Measurements from ENCODE around the gene PDE8A. TPM values are rescaled to one million over a fixed set of nuclear protein-coding genes. Genes with fewer than 3 reads are reported as not detected.

The PDE8A gene
- total RNA-seq, 1 donor from 2014 or later: 22.9 TPM

DNA sequence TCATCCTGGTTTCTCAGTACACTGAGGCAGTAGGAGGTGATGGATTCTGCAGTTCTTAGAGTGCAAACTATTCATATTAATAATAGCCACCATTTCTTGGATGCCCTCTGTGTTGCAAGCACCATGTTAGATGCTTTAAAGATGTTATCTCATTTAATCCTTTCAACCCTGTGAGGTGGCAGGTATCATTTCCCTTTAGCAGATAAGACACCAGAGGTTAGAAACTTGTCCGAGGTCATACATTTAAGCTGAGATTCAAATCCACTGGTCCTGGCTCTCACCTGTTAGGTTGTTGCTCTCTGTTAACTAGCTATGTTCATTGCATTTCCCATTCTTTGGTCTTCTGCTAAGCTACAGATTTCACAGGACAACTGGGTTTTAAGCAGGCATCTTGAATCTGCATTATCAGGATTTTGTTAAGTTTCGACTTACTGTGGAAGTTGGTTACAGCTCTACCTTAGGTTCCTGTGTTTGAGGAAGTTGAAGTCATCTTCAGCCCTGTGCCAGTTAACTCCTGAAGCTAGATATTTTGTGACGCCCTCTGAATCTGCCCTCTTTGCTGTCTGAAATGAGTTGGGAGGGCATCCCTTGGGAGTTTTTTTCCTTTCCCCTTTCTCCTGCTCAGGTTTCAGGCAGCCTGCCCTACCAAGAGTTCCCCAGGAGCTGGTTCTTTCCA, 6.4 kb downstream of the PDE8A start:
- Histone ChIP-seq H3K4me3 (no peak overlapping the region), H3K4me1 (peaks cover 3 to 22% of the 10 kb centered on the region in 2 donors), H3K27me3 (no peaks in the 10 kb centered on the region), H3K9me3 (no peaks in the 10 kb centered on the region), H3K36me3 (no peaks in the 10 kb centered on the region), H3K27ac (no peak overlapping the region)
- intact Hi-C loops (cut with DNase I): no loop called here
- TF ChIP-seq, protein P1, sequence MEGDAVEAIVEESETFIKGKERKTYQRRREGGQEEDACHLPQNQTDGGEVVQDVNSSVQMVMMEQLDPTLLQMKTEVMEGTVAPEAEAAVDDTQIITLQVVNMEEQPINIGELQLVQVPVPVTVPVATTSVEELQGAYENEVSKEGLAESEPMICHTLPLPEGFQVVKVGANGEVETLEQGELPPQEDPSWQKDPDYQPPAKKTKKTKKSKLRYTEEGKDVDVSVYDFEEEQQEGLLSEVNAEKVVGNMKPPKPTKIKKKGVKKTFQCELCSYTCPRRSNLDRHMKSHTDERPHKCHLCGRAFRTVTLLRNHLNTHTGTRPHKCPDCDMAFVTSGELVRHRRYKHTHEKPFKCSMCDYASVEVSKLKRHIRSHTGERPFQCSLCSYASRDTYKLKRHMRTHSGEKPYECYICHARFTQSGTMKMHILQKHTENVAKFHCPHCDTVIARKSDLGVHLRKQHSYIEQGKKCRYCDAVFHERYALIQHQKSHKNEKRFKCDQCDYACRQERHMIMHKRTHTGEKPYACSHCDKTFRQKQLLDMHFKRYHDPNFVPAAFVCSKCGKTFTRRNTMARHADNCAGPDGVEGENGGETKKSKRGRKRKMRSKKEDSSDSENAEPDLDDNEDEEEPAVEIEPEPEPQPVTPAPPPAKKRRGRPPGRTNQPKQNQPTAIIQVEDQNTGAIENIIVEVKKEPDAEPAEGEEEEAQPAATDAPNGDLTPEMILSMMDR (IDR thresholded peaks at IDR 0.05): no peak
- no peak for DNase-seq (ENCODE audit: low spot score in 2 of 2)

DNA sequence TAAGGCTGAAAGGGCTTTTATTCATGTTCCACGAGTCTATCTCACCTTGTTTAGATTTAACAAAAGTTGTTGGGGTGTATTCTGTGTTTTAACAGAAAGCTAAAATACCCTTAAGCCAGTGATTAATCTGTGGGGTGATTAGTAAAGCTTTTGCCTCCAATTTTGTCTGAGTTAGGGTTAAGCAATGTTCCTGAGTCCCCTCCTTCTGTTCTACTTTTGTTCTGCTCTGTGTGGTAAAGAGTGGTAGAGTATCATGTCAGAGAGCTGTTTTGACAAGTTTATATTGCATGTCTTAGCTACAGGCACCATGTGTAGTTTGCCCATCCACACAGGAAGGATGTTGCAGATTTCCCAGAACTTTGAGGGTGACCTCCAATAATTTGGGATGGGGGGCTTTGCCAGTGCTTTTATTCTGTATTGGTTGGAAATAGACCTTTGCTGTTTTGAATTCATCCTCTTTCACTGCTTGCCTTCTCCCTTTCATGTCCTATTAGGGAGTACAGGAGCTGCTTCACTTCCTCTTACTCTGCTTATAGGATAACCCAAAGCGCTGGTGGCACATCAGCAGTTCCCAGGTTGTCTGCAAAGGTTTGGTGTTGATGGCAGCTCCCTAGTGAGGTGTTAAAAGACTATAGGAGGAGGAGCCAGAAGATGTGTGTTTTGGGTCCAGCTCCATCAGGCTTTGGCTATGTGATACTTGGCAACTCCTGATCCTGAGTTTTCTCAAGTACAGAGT, 7.4 kb downstream of the PDE8A start:
- Histone ChIP-seq H3K27me3 (no peaks in the 10 kb centered on the region), H3K9me3 (no peaks in the 10 kb centered on the region), H3K4me3 (no peak overlapping the region), H3K36me3 (no peaks in the 10 kb centered on the region), H3K4me1 (peaks cover 3 to 18% of the 10 kb centered on the region in 2 donors), H3K27ac (no peak overlapping the region)
- DNase-seq (ENCODE audit: low spot score in 2 of 2): no peak
- intact Hi-C loops (cut with DNase I): no loop called here
- TF ChIP-seq, protein P1 (IDR thresholded peaks at IDR 0.05): no peak

DNA sequence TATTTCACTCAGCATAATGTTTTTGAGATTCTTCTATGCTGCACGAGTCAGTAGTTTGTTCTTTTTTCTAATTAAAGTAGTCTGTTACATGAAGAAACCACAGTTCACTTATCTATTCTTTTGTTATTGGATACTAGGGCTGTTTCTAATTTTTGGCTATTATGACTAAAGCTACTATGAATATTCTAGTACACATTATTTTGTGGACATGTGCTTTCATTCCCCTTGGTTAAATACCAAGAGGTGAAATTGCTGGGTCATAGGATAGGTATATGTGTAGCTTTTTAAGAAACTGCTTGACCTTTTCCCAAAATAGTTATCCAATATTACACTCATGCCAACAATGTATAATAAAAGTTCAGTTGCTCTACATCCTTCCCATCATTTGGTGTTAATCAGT, 8.9 kb downstream of the PDE8A start:
- Histone ChIP-seq H3K36me3 (no peaks in the 10 kb centered on the region), H3K27me3 (no peaks in the 10 kb centered on the region), H3K27ac (no peak overlapping the region), H3K9me3 (no peaks in the 10 kb centered on the region), H3K4me3 (no peak overlapping the region), H3K4me1 (peaks cover 3 to 18% of the 10 kb centered on the region in 2 donors)
- no peak for DNase-seq (ENCODE audit: low spot score in 2 of 2)
- TF ChIP-seq, protein P1 (IDR thresholded peaks at IDR 0.05): no peak
- intact Hi-C loops (cut with DNase I): no loop called here

DNA sequence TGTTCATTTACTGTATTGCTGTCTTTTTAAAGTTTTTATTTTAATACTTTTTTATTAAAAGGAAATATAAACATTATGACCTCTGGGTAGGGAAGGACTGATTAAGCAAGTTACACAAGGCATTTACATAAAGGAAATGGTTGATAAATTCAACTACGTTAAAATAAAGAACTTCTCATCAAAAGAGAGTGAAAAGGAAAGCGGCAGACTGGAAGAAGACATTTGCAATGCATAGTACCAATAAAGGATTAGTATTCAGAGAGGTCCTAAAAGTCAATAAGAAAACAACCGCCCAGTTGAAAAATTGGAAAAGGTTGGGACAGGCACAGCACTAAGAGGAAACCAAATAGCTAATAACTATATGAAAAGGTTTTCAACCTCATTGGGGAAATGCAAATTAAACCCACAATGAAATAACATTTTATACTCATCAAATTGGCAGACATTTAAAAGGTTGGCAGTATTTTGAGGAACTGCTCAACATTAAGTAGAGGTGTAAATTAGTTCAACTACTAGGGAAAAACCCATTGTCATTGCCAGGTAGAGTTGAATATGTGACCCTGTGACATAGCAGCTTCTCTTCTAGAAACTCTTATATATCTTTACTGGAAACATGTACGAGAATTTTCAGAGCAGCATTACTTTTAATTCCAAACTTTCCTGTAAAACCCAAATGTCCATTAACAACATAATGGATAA, 9.5 kb downstream of the PDE8A start:
- no peak for DNase-seq (ENCODE audit: low spot score in 2 of 2)
- H3K4me1 ChIP-seq: peaks cover 3 to 18% of the 10 kb centered on the region in 2 donors
- TF ChIP-seq, protein P1 (IDR thresholded peaks at IDR 0.05): no peak
- no peaks in the 10 kb centered on the region for H3K9me3 ChIP-seq
- H3K27me3 ChIP-seq: no peaks in the 10 kb centered on the region
- intact Hi-C loops (cut with DNase I): no loop called here
- no peaks in the 10 kb centered on the region for H3K36me3 ChIP-seq
- no peak overlapping the region for H3K27ac ChIP-seq
- no peak overlapping the region for H3K4me3 ChIP-seq

DNA sequence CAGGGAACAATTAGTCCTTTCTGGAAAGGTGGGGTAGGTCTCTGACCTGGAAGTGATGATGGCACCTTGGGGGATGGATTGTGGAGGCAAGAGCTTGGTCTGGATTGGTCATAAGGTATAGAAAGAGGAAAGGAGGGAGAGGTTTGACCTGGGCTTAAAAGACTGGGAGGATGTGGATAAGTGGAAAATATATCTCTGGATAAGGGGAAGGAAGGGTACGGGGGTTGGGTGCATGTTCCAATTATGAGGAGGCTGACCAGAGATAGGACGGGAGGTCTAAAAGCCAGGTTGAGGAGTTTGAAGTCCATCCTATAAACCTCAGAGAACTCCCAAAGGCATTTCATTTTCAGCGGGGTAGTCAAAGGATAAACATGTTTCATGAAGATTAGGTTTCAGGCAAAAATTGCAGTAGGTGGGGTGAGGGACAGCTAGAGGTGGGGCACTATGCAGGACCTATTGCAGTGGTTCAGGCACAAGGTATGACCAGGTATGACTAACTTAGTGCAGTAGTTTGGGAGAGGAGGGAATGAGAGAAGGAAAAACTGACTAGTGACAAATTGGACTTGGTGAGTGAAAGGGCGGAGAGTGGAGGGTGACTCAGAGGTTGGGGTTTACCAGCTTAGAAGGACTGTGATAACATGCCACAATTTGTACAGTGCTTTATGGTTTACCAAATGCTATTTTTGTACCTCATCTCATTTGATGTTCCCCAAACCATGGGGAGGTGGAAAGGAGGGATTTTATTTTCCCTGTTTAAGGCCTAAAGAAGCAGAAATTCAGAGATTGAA, 10.7 kb downstream of the PDE8A start:
- intact Hi-C loops (cut with DNase I): loop anchor here (1.0 kb wide), 1 partner anchor 11 kb away; the partner anchor contains the start of gene PDE8A
- TF ChIP-seq, protein P1 (IDR thresholded peaks at IDR 0.05): no peak
- H3K9me3 ChIP-seq: no peaks in the 10 kb centered on the region
- peak overlapping the region; percentile 54 to 66 for H3K27ac ChIP-seq
- DNase-seq (ENCODE audit: low spot score in 2 of 2): peak in 1 of 2 donors; percentile 76
- H3K27me3 ChIP-seq: no peaks in the 10 kb centered on the region
- H3K36me3 ChIP-seq: no peaks in the 10 kb centered on the region
- no peak overlapping the region for H3K4me3 ChIP-seq
- H3K4me1 ChIP-seq: peaks cover 3 to 18% of the 10 kb centered on the region in 2 donors

All from ascending aorta (tissue), 2 donors.